ENCODE data around the gene PRR5L.
A peak's percentile ranks its signal among the peaks of the same experiment; 100 is the strongest.

Gene PRR5L

GRCh38 chr11:36374726-36375125 is 78.6 kb downstream of the PRR5L start:
- Mint-ChIP-seq H3K27ac (peak overlapping the region in 1 of 2 donors; percentile 88), H3K36me3 (ENCODE audit: insufficient read depth) (peaks cover 36% of the 10 kb centered on the region), H3K27me3 (no peaks in the 10 kb centered on the region), H3K4me3 (peak overlapping the region in 1 of 2 donors; percentile 98), H3K9me3 (peaks cover 0 to 3% of the 10 kb centered on the region in 2 donors), H3K4me1 (ENCODE audit: low read depth in 2 of 2) (peaks cover 25 to 47% of the 10 kb centered on the region in 2 donors)
- DNase-seq (no peak), ATAC-seq (replicated peaks) (no peak)

- peak overlapping the region; percentile 88 to 98 for H3K4me3 Mint-ChIP-seq
- peaks cover 44% of the 10 kb centered on the region for H3K36me3 Mint-ChIP-seq (ENCODE audit: insufficient read depth)
- ATAC-seq (replicated peaks) (peak; percentile 36), DNase-seq (peak in 1 of 3 experiments; percentile 21)
- no peaks in the 10 kb centered on the region for H3K27me3 Mint-ChIP-seq
- no peaks in the 10 kb centered on the region for H3K9me3 Mint-ChIP-seq
- H3K4me1 Mint-ChIP-seq (ENCODE audit: low read depth in 2 of 2), result peaks cover 28 to 54% of the 10 kb centered on the region in 2 donors
- peak overlapping the region; percentile 88 to 97 for H3K27ac Mint-ChIP-seq
Measured at GRCh38 chr11:36375353-36376008, 79.4 kb downstream of the PRR5L start.

- Mint-ChIP-seq H3K27me3 (no peaks in the 10 kb centered on the region), H3K36me3 (ENCODE audit: insufficient read depth) (peaks cover 50% of the 10 kb centered on the region), H3K4me3 (peak overlapping the region; percentile 88 to 98), H3K27ac (peak overlapping the region; percentile 88 to 97), H3K4me1 (ENCODE audit: low read depth in 2 of 2) (peaks cover 31 to 57% of the 10 kb centered on the region in 2 donors), H3K9me3 (no peaks in the 10 kb centered on the region)
- peak; percentile 3 for ATAC-seq (replicated peaks)
- no peak for DNase-seq
Measured at GRCh38 chr11:36376009-36376887, 80.2 kb downstream of the PRR5L start.

GRCh38 chr11:36376888-36377758 is 81.0 kb downstream of the PRR5L start:
- peaks cover 55% of the 10 kb centered on the region for H3K36me3 Mint-ChIP-seq (ENCODE audit: insufficient read depth)
- H3K4me3 Mint-ChIP-seq, result peak overlapping the region; percentile 88 to 98
- ATAC-seq (replicated peaks) (peak; percentile 70), DNase-seq (peak; percentile 64 to 75 (median 69))
- peaks cover 34 to 56% of the 10 kb centered on the region in 2 donors for H3K4me1 Mint-ChIP-seq (ENCODE audit: low read depth in 2 of 2)
- H3K9me3 Mint-ChIP-seq, result no peaks in the 10 kb centered on the region
- H3K27me3 Mint-ChIP-seq, result no peaks in the 10 kb centered on the region
- peak overlapping the region; percentile 88 to 97 for H3K27ac Mint-ChIP-seq

- Mint-ChIP-seq H3K4me3 (peak overlapping the region; percentile 88 to 98), H3K27ac (peak overlapping the region; percentile 88 to 97), H3K9me3 (no peaks in the 10 kb centered on the region), H3K27me3 (no peaks in the 10 kb centered on the region), H3K36me3 (ENCODE audit: insufficient read depth) (peaks cover 63% of the 10 kb centered on the region), H3K4me1 (ENCODE audit: low read depth in 2 of 2) (peaks cover 40 to 61% of the 10 kb centered on the region in 2 donors)
- ATAC-seq (replicated peaks), result peak; percentile 23
- DNase-seq, result peak in 1 of 3 experiments; percentile 13
Measured at GRCh38 chr11:36377759-36378564, 81.9 kb downstream of the PRR5L start.

- Mint-ChIP-seq H3K9me3 (no peaks in the 10 kb centered on the region), H3K4me1 (ENCODE audit: low read depth in 2 of 2) (peaks cover 47 to 67% of the 10 kb centered on the region in 2 donors), H3K27ac (peak overlapping the region; percentile 88 to 97), H3K36me3 (ENCODE audit: insufficient read depth) (peaks cover 79% of the 10 kb centered on the region), H3K27me3 (no peaks in the 10 kb centered on the region), H3K4me3 (peak overlapping the region; percentile 88 to 98)
- DNase-seq (no peak), ATAC-seq (replicated peaks) (no peak)
Measured at GRCh38 chr11:36379653-36380052, 83.6 kb downstream of the PRR5L start.

- Mint-ChIP-seq H3K9me3 (no peaks in the 10 kb centered on the region), H3K36me3 (ENCODE audit: insufficient read depth) (peaks cover 82% of the 10 kb centered on the region), H3K4me1 (ENCODE audit: low read depth in 2 of 2) (peaks cover 48 to 72% of the 10 kb centered on the region in 2 donors), H3K4me3 (peak overlapping the region; percentile 88 to 98), H3K27ac (peak overlapping the region; percentile 88 to 97), H3K27me3 (no peaks in the 10 kb centered on the region)
- no peak for DNase-seq
- ATAC-seq (replicated peaks), result no peak
Measured at GRCh38 chr11:36380296-36381014, 84.4 kb downstream of the PRR5L start.

- DNase-seq, result no peak
- peaks cover 49 to 72% of the 10 kb centered on the region in 2 donors for H3K4me1 Mint-ChIP-seq (ENCODE audit: low read depth in 2 of 2)
- no peaks in the 10 kb centered on the region for H3K9me3 Mint-ChIP-seq
- no peak for ATAC-seq (replicated peaks)
- peaks cover 87% of the 10 kb centered on the region for H3K36me3 Mint-ChIP-seq (ENCODE audit: insufficient read depth)
- peak overlapping the region; percentile 88 to 97 for H3K27ac Mint-ChIP-seq
- H3K4me3 Mint-ChIP-seq, result peak overlapping the region; percentile 88 to 98
- H3K27me3 Mint-ChIP-seq, result no peaks in the 10 kb centered on the region
Measured at GRCh38 chr11:36381015-36381360, 84.9 kb downstream of the PRR5L start.

GRCh38 chr11:36383195-36383594 is 87.1 kb downstream of the PRR5L start:
- H3K4me1 Mint-ChIP-seq (ENCODE audit: low read depth in 2 of 2), result peaks cover 62 to 82% of the 10 kb centered on the region in 2 donors
- H3K36me3 Mint-ChIP-seq (ENCODE audit: insufficient read depth), result peaks cover 70% of the 10 kb centered on the region
- DNase-seq (no peak), ATAC-seq (replicated peaks) (no peak)
- no peaks in the 10 kb centered on the region for H3K27me3 Mint-ChIP-seq
- peak overlapping the region; percentile 77 to 88 for H3K4me3 Mint-ChIP-seq
- peak overlapping the region; percentile 88 to 97 for H3K27ac Mint-ChIP-seq
- H3K9me3 Mint-ChIP-seq, result no peaks in the 10 kb centered on the region

- Mint-ChIP-seq H3K4me3 (peak overlapping the region; percentile 51 to 77), H3K27me3 (no peaks in the 10 kb centered on the region), H3K9me3 (no peaks in the 10 kb centered on the region), H3K36me3 (ENCODE audit: insufficient read depth) (peaks cover 68% of the 10 kb centered on the region), H3K27ac (peak overlapping the region; percentile 88 to 97), H3K4me1 (ENCODE audit: low read depth in 2 of 2) (peaks cover 63 to 80% of the 10 kb centered on the region in 2 donors)
- DNase-seq (peak in 2 of 3 experiments; percentile 8 to 23), ATAC-seq (replicated peaks) (peak; percentile 87)
Measured at GRCh38 chr11:36385121-36385970, 89.3 kb downstream of the PRR5L start.

GRCh38 chr11:36386411-36386810 is 90.3 kb downstream of the PRR5L start:
- Mint-ChIP-seq H3K36me3 (ENCODE audit: insufficient read depth) (peaks cover 60% of the 10 kb centered on the region), H3K4me3 (peak overlapping the region in 1 of 2 donors; percentile 47), H3K27me3 (no peaks in the 10 kb centered on the region), H3K27ac (peak overlapping the region; percentile 88 to 97), H3K9me3 (no peaks in the 10 kb centered on the region), H3K4me1 (ENCODE audit: low read depth in 2 of 2) (peaks cover 70 to 83% of the 10 kb centered on the region in 2 donors)
- DNase-seq (no peak), ATAC-seq (replicated peaks) (no peak)

All from effector memory CD8-positive, alpha-beta T cell (primary cell).